NCI-H2227 (cell line): Measurements from ENCODE around the gene CES3.

ENCODE experiments used
- DNase-seq: peaks from one replicate; lab custom pipeline; 2025; ENCODE audit not compliant: unreplicated experiment; lab: John Stamatoyannopoulos, UW

CES3 gene, protein sequence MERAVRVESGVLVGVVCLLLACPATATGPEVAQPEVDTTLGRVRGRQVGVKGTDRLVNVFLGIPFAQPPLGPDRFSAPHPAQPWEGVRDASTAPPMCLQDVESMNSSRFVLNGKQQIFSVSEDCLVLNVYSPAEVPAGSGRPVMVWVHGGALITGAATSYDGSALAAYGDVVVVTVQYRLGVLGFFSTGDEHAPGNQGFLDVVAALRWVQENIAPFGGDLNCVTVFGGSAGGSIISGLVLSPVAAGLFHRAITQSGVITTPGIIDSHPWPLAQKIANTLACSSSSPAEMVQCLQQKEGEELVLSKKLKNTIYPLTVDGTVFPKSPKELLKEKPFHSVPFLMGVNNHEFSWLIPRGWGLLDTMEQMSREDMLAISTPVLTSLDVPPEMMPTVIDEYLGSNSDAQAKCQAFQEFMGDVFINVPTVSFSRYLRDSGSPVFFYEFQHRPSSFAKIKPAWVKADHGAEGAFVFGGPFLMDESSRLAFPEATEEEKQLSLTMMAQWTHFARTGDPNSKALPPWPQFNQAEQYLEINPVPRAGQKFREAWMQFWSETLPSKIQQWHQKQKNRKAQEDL

DNA sequence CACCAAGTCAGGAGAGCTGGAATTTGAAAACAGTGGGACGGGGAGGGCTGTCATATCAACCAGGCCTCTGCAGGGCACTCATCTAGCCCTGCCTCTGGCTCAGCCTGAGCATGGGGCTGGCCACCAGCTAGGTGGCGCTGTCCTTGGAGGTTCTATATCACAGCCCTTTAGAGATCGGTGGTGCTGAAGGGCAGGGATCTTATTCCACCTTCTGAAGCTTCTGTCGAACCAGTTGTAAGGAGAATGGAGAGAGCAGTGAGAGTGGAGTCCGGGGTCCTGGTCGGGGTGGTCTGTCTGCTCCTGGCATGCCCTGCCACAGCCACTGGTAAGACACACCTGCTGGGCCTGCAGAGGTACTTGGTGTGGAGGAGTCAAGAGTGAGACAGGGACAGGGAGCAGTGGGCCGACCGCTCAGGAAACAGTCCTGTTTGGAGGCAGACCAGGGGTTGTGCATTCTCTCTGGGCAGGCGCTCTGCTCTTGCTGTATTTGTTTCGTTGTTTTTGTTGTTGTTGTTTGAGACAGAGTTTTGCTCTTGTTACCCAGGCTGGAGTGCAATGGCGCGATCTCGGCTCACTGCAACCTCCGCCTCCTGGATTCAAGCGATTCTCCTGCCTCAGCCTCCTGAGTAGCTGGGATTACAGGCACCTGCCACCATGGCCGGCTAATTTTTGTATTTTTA, at the start of gene CES3:
Gene CES3, plus strand, starts transcription at position 202 of the 680 bp plus-strand sequence. Its CDS starts 42 bp downstream, at position 244.
- peak; percentile 83 for DNase-seq

DNA sequence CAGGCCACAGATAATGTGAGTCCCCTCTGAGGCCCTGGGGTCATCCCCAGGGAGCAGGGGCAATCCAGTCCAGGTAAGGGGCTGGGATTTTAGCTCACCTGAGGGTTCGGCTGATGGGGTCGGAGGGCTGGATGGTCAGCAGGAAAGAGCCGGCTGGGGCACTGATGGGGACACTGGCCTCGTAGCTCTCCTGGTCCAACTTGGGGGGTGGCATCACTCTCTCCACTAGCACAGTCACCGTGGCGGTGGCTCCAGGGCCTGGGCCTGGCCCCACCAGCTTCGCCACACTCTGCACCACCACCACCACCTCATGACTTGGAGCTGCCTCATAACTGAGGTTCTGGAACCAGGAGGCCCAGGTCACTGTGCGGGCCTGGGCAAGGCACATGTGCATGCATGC, 49.3 kb upstream of the CES3 start:
- no peak for DNase-seq

DNA sequence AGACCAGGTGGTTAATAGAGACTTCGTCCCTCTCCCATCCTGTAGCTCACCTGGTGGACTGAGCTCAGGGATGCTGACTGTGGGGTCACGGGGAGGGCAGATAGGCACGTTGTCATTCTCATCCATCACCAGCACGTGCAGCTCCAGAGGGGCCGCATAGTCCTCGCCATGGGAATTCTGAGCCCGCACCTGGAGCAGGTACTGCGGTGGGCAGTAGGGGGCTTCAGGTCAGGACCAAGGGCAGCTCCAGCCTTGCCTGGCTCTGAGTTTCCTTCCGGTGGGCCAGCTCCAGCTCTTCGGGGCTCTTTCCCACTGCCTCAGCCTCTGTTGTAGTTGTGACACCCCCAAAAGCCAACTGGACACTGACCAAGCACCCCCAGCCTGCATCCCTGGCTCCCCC, 48.0 kb upstream of the CES3 start:
- no peak for DNase-seq

DNA sequence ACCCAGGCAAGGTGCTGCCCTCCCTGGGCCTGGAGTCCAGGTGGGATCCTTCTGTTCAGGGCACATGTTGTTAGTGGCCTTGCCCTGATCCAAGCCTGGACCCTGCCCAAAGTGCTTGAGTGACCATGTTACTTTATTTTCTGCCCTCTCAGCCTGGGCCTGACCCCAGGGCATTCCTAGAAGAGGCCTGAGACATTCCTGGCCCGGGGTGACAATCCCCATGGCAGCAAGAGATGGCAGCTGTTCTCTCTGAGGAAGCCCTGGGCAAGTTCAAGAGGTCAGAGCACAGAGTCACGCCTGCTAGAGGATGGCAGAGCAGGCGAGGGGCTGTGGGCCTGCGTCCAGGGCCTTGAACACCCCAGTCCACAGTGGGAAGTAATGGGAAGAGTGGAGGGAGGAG, 47.4 kb upstream of the CES3 start:
- DNase-seq = no peak

DNA sequence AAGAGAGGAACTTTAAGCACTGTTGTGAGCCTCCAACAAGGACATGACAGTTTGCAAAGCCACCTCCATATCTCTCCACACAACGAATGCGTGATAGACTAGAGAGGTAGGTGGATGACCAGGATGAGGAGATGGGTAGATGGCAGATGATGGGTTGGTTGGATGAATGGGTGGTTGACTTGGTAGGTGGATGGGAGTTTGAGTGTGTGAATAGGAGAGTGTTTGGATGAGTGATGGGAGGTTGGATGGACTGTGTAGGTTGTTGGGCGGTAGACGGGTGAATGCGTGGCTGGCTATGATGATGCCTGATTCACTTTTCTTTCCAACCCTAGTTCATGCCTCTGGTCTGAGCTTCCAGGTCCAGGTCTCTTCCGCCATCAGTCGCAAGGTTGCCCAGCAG, 46.5 kb upstream of the CES3 start:
- DNase-seq = no peak

DNA sequence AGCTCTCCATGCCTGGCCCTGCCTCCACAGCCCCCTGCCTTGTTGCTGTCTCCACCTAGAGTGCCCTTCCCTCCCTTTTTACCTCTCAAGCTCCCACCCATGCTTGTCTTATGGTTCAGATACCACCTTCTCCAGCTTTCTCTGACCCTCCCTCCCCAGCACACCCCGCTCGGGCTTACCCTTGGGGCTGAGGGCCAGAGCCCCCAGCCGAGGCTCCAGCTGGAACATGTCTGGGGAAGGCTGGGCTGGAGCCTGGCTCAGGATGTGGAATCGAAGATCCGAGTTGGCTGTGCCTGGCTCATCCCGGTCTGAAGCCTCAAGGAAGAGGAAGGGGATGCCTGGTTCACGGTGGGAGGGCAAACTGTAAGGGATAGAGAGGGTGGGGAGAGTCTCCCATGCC, 46.0 kb upstream of the CES3 start:
- DNase-seq = no peak

DNA sequence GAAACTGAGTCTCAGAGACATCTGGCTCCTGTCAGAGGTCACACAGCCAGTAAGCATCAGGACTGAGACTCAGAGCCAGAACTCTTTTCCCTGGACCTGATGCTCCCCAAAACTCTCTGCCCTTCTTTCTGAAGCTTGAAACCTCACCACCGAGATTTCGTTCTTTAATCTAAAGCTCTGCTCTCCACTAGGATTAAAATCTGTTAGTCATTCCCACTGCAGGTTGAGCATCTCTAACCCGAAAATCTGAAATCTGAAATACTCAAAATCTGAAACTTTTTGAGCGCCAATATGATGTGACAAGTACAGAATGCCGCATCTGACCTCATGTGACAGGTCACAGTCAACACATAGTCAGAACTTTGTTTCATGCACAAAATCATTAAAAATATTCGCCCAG, 44.5 kb upstream of the CES3 start:
- DNase-seq = no peak

DNA sequence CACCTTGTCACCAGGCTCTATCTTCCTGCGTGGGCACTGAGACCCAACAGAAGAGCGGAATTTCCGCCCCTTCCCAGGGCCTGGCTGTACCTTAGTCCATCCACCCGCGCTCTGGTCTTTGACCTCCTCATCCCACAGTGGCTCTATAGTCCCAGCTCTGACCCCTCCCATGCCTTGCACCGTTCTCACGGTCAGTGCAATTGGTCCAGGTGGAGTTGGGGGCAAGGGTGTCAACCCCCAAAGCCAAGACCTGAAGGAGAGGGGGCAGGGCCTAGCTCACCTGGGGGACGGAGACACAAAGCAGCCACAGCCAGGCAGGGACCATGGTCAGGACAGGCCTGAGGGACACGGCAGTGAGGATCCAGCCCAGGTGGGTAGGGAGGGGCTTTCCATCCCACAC, 43.3 kb upstream of the CES3 start:
- no peak for DNase-seq

DNA sequence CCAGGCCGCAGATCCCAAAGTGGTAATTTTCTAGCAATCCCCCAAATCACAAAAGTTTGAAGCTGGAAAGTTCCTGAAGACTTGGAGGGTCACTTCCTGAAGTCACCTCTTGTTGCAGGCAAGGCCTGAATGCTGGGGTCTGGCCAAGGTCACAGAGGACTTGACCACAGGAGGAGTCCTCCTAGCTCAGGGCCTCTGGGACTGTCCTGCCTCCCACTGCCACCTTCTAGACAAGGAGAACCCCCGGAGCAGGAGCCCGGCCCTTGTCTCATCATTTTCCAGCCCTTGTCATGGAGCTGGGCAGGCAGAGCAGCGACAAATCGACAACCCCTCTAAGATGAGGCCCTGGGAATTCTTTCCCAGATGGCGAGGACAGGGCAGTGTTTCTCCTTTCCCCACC, 42.7 kb upstream of the CES3 start:
- no peak for DNase-seq

DNA sequence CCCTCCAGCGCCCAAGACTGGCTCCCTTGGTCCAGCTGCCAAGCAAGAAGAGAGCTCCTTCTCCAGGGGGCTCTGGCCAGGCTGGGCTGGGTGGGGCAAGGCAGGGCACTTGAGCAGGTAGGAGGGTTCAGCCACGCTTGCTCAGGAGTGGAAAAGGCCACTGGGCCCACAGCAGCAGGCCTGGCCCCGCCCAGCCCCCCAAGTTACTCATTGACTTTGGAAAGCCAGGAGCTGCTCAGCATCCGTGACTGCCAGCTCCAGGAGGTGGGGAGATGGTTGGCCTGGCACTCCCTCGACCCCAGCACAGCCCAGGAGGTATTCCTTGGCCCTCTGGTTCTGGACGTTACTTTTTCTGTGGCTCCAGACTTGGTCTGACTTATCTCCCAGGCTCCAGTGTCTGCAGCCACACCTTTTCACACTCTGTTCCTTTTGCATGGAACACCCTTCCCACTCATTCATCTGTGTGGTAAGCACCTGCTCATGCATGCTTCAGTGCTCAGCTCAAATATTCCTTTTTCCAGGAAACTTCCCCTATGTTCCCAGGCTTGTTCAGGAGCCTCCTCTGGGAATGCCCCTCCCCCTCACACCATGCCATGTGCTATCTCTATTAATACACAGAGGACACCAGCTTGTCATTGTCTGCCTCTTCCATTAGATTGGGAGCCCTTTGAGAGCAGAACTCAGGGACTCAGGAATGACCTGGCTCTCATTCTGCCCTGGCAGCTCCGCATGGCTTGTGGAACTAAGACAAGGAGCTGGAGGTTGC, 42.1 kb upstream of the CES3 start, which contains the start of gene CDH16:
Gene CDH16, minus strand, starts transcription at position 83 of the 766 bp plus-strand sequence. CDS start 820 bp downstream, outside the sequence.
- DNase-seq = no peak

DNA sequence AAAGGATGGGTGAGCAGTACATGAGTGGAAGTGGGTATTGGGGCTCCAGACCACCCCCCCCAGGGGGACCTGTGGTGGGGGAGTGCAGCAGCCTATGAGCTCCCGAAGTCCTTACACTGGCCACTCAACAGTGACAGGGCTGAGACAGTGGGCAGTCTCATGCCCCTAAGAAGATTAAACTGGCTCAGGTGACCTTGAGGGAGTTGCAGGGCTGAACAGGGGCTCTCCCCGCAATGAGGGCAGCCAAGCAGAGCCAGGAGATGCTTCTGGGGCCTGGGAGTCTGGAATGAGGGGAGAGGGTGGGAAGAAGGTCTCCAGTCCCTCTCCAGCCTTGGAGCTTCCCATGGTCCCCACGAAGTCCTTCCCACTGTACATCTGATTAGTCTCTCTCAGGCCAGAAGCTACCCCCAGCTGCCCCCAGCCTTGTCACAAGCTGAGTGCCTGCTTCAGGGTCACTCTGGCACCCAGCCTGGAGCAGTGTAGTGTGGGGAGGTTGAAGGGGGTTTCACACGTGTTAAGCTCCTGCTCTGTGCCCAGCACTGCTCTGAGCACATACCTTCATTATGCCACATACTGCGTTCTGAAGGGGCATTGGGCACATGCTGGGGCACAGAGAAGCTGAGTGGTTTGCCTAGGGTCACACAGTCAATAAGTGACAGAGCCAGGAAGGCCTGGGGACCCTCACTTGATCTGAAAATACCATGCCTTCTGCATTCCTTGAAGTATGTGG, 41.3 kb upstream of the CES3 start:
- DNase-seq = no peak

DNA sequence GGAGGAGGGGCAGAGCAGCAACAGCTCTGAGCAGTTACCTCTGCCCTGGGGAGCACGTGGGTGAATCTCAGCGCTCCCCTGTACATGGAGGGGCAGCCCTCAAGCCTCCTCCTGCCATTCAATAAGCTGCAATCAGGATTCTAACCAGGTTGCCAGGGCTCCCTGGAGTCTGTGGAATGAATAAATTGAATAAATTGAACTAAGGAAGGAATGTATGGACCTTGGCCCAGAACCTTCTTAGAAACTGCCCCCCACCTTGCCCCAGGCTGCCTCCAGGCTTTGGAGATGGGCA, 40.8 kb upstream of the CES3 start:
- no peak for DNase-seq

DNA sequence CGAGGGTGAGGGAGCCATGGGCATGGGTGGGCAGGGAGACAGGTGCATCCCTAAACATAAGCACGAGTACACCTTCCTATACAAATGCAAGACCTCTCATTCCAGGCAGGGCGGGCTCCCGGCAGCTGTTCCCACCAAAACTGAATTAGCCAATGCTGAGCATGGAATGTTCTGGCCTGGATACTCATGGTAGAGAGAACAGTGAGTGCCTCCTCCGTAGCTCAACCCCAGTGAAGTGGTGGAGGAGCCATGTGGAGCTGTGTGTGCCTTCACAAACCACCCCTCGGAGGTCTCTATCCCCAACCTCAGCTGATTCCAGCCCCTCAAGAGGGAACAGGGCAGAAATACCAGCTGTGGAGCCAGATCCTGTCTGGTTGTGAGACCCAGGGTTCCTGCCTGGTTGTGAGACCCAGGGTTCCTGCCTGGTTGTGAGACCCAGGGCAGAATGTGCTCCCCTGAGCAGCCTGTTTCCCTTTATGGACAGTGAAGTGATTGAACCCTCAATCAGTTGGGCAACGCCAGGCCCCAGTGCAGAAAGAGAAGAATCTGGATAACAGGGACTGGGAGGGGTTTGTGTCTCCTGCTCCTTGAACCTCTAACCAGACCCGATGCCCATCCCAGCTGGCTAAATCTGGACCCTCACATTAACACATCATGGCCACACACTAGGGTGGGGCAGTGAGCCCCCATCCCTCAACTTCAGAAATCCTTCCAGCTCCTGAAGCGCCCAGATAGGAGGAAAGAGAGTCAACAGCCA, 40.0 kb upstream of the CES3 start:
- DNase-seq = no peak

DNA sequence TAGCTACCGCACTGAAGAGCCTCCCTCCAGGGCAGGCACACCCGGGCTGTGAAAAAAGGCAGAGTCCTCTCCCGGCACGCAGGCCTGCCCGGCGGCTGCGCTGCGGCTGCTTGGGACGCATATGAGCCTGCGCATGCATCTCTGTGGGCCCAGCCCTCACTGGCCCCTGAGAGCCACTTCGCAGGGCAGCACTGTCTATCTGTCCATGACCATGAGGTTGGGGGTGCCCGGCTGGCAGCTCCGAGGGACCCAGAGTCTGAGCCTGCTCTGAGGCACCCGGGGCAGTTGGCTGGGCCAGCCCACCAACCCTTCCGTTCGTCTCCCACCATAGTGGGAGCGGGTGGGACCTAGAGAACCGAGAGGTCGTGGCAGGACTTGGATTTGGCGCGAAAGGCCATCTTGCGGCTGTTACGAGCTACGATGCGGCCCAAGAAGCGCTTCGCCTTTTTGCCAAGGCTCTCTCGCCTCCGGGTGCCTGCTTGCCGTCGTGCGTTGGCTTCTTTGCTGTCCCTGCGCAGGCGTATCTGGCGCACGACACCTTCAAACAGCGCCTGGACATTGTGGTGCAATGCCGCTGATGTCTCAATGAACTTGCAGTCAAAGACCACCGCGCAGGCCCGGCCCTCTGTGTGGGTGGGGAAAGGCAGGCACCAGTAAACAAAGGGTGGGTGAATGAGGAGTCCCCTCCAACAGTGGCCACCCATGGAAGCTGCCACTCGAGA, 39.2 kb upstream of the CES3 start:
- DNase-seq = no peak

DNA sequence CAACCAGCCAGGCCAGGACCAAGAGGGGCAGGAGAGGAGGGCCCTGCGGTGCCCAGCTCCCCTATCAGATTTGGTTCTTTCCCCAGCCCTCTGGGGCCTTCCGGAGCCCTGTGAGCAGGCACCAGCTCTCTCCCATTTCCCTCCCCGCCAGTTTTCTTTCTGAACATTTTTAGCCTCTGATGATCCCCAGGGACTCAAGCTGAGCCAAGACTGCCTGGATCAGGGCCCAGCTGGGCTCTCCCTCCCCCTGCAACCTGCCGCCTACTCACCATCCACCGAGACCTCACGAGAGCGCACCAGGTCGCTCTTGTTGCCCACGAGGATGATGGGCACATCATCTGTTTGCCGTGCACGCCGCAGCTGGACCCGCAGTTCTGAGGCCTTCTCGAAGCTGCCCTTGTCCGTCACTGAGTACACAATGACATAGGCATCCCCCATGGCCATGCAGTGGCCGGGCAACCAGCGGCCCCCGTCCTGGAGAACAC, 37.8 kb upstream of the CES3 start:
- no peak for DNase-seq

DNA sequence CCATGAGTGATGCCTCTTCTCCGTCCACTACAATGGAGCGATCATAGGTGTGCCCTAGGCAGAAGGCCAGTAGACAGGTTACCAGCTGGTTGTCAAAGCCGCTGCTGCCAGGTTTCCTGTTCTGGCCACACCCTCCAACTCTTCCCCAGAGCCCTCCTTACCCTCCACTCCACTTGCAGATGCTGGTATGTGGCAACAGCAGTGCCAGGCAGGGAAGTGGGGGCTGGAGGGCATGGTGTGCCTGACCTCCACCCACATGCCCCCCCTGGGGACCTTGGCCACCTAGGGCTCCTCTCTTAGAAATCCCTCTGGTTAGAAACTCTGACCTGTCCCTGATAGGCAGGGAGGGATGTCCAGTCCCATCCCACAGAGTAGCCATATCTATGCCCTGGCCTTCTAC, 37.2 kb upstream of the CES3 start:
- DNase-seq = no peak

DNA sequence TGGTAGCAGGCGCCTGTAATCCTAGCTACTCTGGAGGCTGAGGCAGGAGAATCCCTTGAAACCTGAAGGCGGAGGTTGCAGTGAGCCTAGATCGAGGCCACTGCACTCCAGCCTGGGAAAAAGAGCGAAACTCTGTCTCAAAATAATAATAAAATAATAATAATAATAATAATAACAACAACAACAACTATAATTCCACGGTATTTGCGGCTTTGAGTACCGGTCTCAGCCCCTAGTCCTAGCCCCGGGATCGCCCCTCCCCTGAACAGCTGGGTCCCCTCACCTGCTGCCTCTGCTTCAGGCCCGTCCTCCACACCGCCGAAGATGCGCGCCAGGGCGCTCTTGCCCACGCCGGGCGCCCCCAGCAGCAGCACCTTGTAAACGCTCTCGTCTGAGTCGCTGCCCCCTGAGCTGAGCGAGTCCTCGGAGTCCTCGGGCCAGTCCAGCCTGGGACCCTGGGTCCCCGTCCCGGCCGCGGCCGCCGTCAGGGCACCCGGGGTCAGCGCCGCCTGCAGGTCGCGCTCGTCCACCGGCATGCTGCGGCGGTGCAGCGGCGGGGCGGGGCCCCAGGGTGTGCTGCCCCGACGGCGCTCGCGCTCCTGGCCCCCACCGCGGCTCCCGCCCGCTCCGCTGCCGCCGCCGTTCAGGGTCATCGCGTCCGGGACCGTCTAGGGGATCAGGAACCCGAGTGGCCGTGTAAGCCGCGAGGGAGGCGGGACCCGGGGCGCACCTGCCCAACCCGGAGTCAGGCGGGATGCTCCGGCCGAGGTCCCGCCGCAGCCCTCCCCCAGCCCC, 36.3 kb upstream of the CES3 start:
- DNase-seq = peak; percentile 49

DNA sequence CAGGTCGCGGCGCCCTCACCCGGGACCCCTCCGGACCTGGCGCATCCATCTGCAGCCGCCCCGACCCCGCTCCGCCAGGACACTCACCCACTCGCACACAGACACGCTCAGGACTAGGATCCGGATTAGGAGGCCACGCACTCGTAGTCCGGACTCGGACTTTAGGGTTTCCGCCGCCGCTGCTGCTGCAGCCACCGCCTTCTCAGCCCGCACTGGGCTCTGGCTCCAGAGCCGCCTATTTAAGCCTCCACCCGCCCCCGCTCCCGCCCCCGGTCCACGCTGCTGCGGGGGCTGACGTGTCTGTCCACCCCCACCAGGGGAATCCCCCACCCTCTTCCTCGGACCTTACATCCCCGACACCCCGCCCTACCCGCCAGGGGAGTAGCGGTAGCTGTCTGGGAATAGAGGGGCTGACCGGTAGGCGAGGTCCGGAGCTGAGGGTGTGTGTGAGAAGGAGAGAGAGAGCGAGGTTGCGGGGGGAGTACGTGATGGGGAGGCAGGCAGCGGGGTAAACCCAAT, 35.7 kb upstream of the CES3 start, which contains the start of gene RRAD:
Gene RRAD, minus strand, starts transcription at position 214 of the 519 bp plus-strand sequence. CDS start 356 bp downstream, outside the sequence.
- DNase-seq = peak; percentile 11
